Measurements from ENCODE around the gene XXYLT1. TPM values are rescaled to one million over a fixed set of nuclear protein-coding genes. Genes with fewer than 3 reads are reported as not detected.

Gene XXYLT1
- total and polyA plus RNA-seq, 2 of the 8 experiments (the other 6 are each of a cell fraction or from before 2014, with no cell fraction given): 18.9 to 23.8 TPM

- TF ChIP-seq, protein P1, sequence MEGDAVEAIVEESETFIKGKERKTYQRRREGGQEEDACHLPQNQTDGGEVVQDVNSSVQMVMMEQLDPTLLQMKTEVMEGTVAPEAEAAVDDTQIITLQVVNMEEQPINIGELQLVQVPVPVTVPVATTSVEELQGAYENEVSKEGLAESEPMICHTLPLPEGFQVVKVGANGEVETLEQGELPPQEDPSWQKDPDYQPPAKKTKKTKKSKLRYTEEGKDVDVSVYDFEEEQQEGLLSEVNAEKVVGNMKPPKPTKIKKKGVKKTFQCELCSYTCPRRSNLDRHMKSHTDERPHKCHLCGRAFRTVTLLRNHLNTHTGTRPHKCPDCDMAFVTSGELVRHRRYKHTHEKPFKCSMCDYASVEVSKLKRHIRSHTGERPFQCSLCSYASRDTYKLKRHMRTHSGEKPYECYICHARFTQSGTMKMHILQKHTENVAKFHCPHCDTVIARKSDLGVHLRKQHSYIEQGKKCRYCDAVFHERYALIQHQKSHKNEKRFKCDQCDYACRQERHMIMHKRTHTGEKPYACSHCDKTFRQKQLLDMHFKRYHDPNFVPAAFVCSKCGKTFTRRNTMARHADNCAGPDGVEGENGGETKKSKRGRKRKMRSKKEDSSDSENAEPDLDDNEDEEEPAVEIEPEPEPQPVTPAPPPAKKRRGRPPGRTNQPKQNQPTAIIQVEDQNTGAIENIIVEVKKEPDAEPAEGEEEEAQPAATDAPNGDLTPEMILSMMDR (IDR thresholded peaks at IDR 0.05; ENCODE audit: control extremely low read depth in 1 of 3, insufficient read depth in 1 of 3, low read depth in 1 of 3, low read length in 3 of 3): no peak
- TF ChIP-seq EZH2 (IDR thresholded peaks at IDR 0.05; ENCODE audit: low read depth, low read length, severe bottlenecking): no peak
Observed at GRCh38 chr3:195260280-195260905, 10.6 kb downstream of the XXYLT1 start (continued).
